HepG2 (cell line): ENCODE data around the gene CDC37. TPM values are rescaled to one million over a fixed set of nuclear protein-coding genes. Genes with fewer than 3 reads are reported as not detected.
A peak's percentile ranks its signal among the peaks of the same experiment; 100 is the strongest.

Source experiments
- ATAD3A ChIP-seq: sonication (generic); formaldehyde crosslinking; IDR thresholded peaks from 2 replicates; pipeline ENCODE4 v1.4.0; 2020; ENCODE audit warnings: missing genetic modification reagents
- ATF4 ChIP-seq, 2 experiments: fragments of 450-650 bp in 1 of 2; sonication (generic) in 1 of 2; formaldehyde crosslinking; IDR thresholded peaks; 2 replicates each; pipeline versions ENCODE4 v1.5.0 to v1.8.0; 2020 to 2022; ENCODE audit warnings: mild to moderate bottlenecking in 1 of 2, missing genetic modification reagents in 1 of 2
- FOSL1 ChIP-seq: sonication (generic); formaldehyde crosslinking; IDR thresholded peaks from 2 replicates; pipeline ENCODE4 v1.9.0; 2021; ENCODE audit warnings: missing genetic modification reagents, borderline replicate concordance
- GMEB2 ChIP-seq: IDR thresholded peaks from 2 replicates; pipeline ENCODE4 v1.6.1; 2016; ENCODE audit warnings: missing biosample characterization, missing genetic modification reagents, low read depth
- GTF2F1 ChIP-seq: fragments of 150-350 bp; IDR thresholded peaks from 2 replicates; pipeline ENCODE4 v1.6.1; 2014; ENCODE audit warnings: low read length
- KLF13 ChIP-seq: sonication (generic); formaldehyde crosslinking; IDR thresholded peaks from 2 replicates; pipeline ENCODE4 v1.4.0; 2020; ENCODE audit warnings: mild to moderate bottlenecking, missing genetic modification reagents
- MAFK ChIP-seq, 2 experiments: IDR thresholded peaks in 1 of 2; conservative IDR thresholded peaks in 1 of 2; 2 replicates each; pipeline ENCODE4 v1.6.1; 2011; ENCODE audit warnings: improper control_type of control experiment in 2 of 2, low read length in 2 of 2
- NCOA5 ChIP-seq: sonication (generic); formaldehyde crosslinking; IDR thresholded peaks from 2 replicates; pipeline ENCODE4 v1.4.0; 2020; ENCODE audit warnings: missing genetic modification reagents
- PAXIP1 ChIP-seq: sonication (generic); formaldehyde crosslinking; conservative IDR thresholded peaks from 2 replicates; pipeline ENCODE4 v1.4.0; 2020; ENCODE audit warnings: mild to moderate bottlenecking, missing genetic modification reagents, moderate library complexity
- PHF8 ChIP-seq: sonication (generic); formaldehyde crosslinking; IDR thresholded peaks from 2 replicates; pipeline ENCODE4 v1.5.0; 2020; ENCODE audit warnings: missing genetic modification reagents
- PITX1 ChIP-seq: sonication (generic); formaldehyde crosslinking; IDR thresholded peaks from 2 replicates; pipeline ENCODE4 v1.5.1; 2020; ENCODE audit warnings: mild to moderate bottlenecking, missing genetic modification reagents
- RAD21 ChIP-seq: fragments of 450-650 bp; formaldehyde crosslinking; IDR thresholded peaks from 2 replicates; pipeline ENCODE4 v1.5.0; 2020; ENCODE audit warnings: mild to moderate bottlenecking
- RAD51 ChIP-seq: fragments of 450-650 bp; IDR thresholded peaks from 2 replicates; pipeline ENCODE4 v1.6.1; 2016; ENCODE audit warnings: borderline replicate concordance
- RXRA ChIP-seq: sonication (generic); formaldehyde crosslinking; IDR thresholded peaks from 2 replicates; pipeline ENCODE4 v1.5.1; 2020; ENCODE audit warnings: missing genetic modification reagents
- SIN3A ChIP-seq: IDR thresholded peaks from 2 replicates; pipeline ENCODE4 v1.6.1; 2011; ENCODE audit warnings: low read depth, mild to moderate bottlenecking, control low read depth, low read length, borderline replicate concordance
- SIX4 ChIP-seq: sonication (generic); formaldehyde crosslinking; IDR thresholded peaks from 2 replicates; pipeline ENCODE4 v1.4.0; 2020; ENCODE audit warnings: missing genetic modification reagents
- TCF7 ChIP-seq: sonication (generic); IDR thresholded peaks from 2 replicates; pipeline ENCODE4 v1.6.1; 2016; ENCODE audit warnings: antibody characterized with exemption, low read depth
- THYN1 ChIP-seq: sonication (generic); formaldehyde crosslinking; IDR thresholded peaks from 2 replicates; pipeline ENCODE4 v1.8.1; 2023; ENCODE audit warnings: low read depth, mild to moderate bottlenecking, moderate library complexity, missing genetic modification reagents, borderline replicate concordance
- ZBTB20 ChIP-seq: sonication (generic); formaldehyde crosslinking; IDR thresholded peaks from 2 replicates; pipeline ENCODE4 v1.8.1; 2023; ENCODE audit warnings: missing genetic modification reagents, low read depth, mild to moderate bottlenecking, borderline replicate concordance
- ZBTB39 ChIP-seq: sonication (generic); formaldehyde crosslinking; IDR thresholded peaks from 2 replicates; pipeline ENCODE4 v1.5.0; 2020; ENCODE audit warnings: missing genetic modification reagents
- ZNF253 ChIP-seq: sonication (generic); formaldehyde crosslinking; IDR thresholded peaks from 2 replicates; pipeline ENCODE4 v1.8.0; 2022; ENCODE audit warnings: mild to moderate bottlenecking, missing genetic modification reagents, borderline replicate concordance
- ZNF639 ChIP-seq: conservative IDR thresholded peaks from 2 replicates; pipeline ENCODE4 v1.6.1; 2018; ENCODE audit warnings: missing genetic modification reagents
- polyA plus RNA-seq, 8 experiments: library from polyadenylated mRNA; depleted of rRNA in 3 of 8; stranded (reverse) in 7 of 8; unstranded in 1 of 8; fragments of >200 nt; fragmentation: Illumina TruSeq in 4 of 8; extraction: Trizol in 4 of 8; gene quantifications; 2 replicates each; pipeline versions ENCODE4 v1.2.1 to v1.2.3, GENCODE V29; 2011 to 2016; ENCODE audit warnings: low read depth in 4 of 8, missing spikeins in 1 of 8, mixed read lengths in 1 of 8; ENCODE audit not compliant: insufficient read depth in 1 of 8
- total RNA-seq, 5 experiments: library from RNA; depleted of rRNA; stranded (reverse); fragments of >200 nt; fragmentation: Illumina TruSeq; extraction: Trizol; gene quantifications; 2 replicates each; pipeline ENCODE4 v1.2.3, GENCODE V29; 2016; ENCODE audit warnings: low read depth in 1 of 5

Gene CDC37
- total and polyA plus RNA-seq, 2 of the 13 experiments (the other 11 are each of a cell fraction or from before 2014, with no cell fraction given): 158 to 177 TPM

- no peak for TF ChIP-seq PAXIP1
- TF ChIP-seq SIX4: no peak
- TF ChIP-seq RXRA: no peak
- no peak for TF ChIP-seq PHF8 (CRISPR knock-in tag)
- TF ChIP-seq KLF13 (CRISPR knock-in tag): no peak
- TF ChIP-seq NCOA5 (CRISPR knock-in tag): no peak
- no peak for TF ChIP-seq ZBTB20 (CRISPR knock-in tag)
- TF ChIP-seq ZNF253 (CRISPR knock-in tag): no peak
- TF ChIP-seq PITX1: no peak
- no peak for TF ChIP-seq MAFK (conservative IDR thresholded peaks at IDR 0.05 in 1 of 2, IDR thresholded peaks at IDR 0.05 in 1 of 2; ENCODE audit: low read length in 2 of 2)
- TF ChIP-seq TCF7: no peak
- no peak for TF ChIP-seq RAD21 (CRISPR knock-in tag)
- TF ChIP-seq GTF2F1: no peak
- 0 out of 2 replicates have a peak, but pooled peaks have one; percentile 18 for TF ChIP-seq ZNF639 (CRISPR knock-in tag)
- no peak for TF ChIP-seq RAD51
- TF ChIP-seq ATF4 (CRISPR knock-in tag; IDR thresholded peaks at IDR 0.05): no peak
- TF ChIP-seq FOSL1: no peak
- no peak for TF ChIP-seq GMEB2 (CRISPR knock-in tag)
- 0 out of 2 replicates have a peak, but pooled peaks have one; percentile 44 for TF ChIP-seq SIN3A
- TF ChIP-seq ZBTB39 (CRISPR knock-in tag): no peak
- TF ChIP-seq ATAD3A (CRISPR knock-in tag): no peak
- TF ChIP-seq THYN1 (CRISPR knock-in tag): no peak
Measured at GRCh38 chr19:10402441-10403038, 802 bp downstream of the CDC37 start (continued).
